ENCODE measurements around the gene IMPDH2.
"Not testable (repeated sequence)": the region's sequence is repeated elsewhere in the genome, so short reads cannot be mapped to it uniquely, and the experiment has no call there.

IMPDH2 gene

GRCh38 chr3:49021813-49022687 lies 7.1 kb downstream of the IMPDH2 start, which contains the start of gene NDUFAF3:
TSS of gene NDUFAF3 (plus strand) at chr3:49022121. CDS start at chr3:49022145, 24 bp downstream.
- peak; percentile 73 to 89 for DNase-seq (ENCODE audit: extremely low read depth in 1 of 2, low read depth in 1 of 2)

GRCh38 chr3:49021213-49021812 lies 7.9 kb downstream of the IMPDH2 start:
- peak; percentile 97 to 98 for DNase-seq (ENCODE audit: extremely low read depth in 1 of 2, low read depth in 1 of 2)

DNA sequence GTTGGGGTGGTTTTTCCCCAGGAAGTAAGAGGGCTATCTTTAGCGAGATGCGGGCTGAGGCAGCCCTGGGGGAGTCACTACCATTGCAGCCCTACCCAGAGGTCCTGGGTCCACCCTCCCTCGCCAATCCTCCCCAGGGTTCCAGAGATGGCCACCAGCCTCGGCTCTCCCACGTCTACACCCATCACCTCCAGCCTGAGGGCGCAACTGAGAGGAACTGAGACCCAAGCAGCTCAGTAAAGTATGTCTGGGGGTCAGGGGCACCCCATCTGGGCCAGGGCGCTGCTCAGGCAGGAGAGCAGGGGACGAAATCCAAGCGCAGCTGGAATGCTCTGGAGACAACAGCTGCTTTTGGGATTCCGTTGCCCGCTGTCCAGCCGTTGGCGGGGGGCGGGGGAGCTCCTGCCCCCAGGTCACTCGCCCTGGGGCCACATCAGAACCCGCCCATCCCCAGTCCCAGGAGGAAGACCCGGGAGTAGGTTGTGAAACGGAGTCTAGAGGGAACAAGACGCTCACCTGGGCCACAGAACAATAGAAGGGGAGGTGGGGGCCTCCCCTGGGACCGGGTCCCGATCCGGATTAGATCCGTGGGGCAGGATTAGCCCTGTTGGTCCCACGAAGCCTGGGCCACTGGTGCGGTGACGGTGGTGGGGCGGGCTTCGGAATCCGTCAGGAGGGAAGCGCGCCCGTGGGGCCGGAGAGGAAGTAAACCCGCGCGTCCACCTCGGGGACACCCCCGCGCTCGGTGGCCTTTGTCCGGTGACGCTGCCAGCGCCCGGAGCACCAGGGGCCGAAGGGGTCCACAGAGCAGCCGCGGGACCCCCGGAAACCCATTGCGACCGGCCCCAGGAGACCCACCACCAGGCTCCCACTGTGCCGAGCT lies 8.6 kb downstream of the IMPDH2 start:
- DNase-seq (ENCODE audit: extremely low read depth in 1 of 2, low read depth in 1 of 2): no peak

- no peak for DNase-seq (ENCODE audit: extremely low read depth in 1 of 2, low read depth in 1 of 2)
These were observed 9.3 kb downstream of the IMPDH2 start for GRCh38 chr3:49019941-49020329.

- no peak for DNase-seq (ENCODE audit: extremely low read depth in 1 of 2, low read depth in 1 of 2)
These were observed 10.5 kb downstream of the IMPDH2 start for GRCh38 chr3:49018707-49019006.

GRCh38 chr3:49017971-49018706 lies 11.1 kb downstream of the IMPDH2 start, which contains the start of gene DALRD3:
TSS of gene DALRD3 (minus strand) at chr3:49018580. CDS start at chr3:49018564, 16 bp downstream.
- DNase-seq (ENCODE audit: extremely low read depth in 1 of 2, low read depth in 1 of 2): peak in 1 of 2 donors; percentile 36

DNA sequence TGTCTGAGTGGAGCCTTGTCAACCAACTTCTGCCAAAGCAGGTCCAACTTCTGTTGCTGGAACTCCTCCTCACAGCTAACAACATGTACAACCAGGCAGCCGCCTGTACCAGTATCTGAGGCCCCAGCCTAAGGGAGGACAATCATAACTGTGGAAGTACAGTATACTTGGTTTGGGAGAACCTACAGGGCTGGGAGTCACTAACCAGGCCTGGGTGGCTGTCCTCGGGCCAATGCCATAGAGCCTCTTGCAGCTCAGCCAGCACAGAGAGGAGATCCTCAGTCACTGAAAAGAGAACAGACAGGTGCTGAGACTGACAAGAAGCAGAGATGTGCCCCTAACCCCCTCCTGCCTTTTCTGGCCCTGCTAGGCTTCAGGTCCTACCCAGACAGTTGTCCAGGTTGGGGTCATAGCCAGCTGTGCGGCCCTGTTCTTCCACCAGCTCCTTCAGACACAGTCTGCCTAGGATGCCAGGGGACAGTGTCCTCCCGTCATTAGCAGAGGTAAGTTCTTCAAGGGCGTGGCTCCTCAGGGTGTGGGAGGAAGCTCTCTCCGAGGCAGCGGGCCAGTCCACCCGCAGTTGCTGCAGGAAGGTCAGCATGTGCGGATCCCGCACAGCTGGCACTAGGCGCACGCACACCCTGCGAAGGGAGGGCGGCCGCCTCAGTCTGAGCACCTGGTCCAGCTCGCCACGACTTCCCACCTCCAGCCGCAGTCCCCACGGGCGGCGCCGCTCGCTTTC lies 11.8 kb downstream of the IMPDH2 start:
- no peak for DNase-seq (ENCODE audit: extremely low read depth in 1 of 2, low read depth in 1 of 2)

GRCh38 chr3:49016414-49017228 lies 12.6 kb downstream of the IMPDH2 start:
- DNase-seq (ENCODE audit: extremely low read depth in 1 of 2, low read depth in 1 of 2): no peak

DNA sequence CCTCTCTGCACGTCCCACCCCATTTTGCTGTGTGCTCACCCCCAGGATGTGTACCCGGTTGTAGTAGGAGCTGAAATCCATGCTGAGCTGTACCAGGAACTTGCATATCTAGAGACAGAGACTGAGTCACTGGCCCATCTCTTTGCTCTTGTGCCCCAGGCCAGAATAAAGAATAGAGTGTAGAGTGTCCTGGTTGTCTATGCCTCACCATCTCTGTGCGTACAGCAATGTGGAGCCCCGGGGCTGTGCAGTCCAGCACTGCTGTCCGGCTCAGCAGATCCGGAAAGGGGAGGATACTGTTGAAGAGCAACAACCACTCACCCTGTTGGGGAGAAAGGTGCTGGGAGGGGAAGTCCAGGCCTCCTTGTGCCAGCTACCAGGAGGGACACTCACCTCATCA lies 13.4 kb downstream of the IMPDH2 start:
- DNase-seq (ENCODE audit: extremely low read depth in 1 of 2, low read depth in 1 of 2): no peak

DNA sequence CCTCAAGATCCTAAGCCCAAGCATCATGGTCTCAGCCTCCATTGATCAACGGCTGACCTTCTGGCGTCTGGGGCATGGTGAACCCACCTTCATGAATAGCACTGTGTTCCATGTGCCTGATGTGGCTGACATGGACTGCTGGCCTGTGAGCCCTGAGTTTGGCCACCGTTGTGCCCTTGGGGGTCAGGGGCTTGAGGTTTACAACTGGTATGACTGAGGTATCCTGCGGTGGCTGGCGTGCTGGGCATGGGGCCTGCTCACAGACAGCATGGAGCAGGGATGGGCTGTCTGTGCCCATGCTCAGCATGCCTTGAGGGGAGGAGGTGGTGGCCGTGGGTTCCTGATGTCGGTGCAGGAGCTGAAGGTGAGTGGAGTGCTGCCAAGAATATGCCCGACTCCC lies 14.1 kb downstream of the IMPDH2 start:
- DNase-seq (ENCODE audit: extremely low read depth in 1 of 2, low read depth in 1 of 2): no peak

GRCh38 chr3:49013738-49014660 lies 15.2 kb downstream of the IMPDH2 start:
- no peak for DNase-seq (ENCODE audit: extremely low read depth in 1 of 2, low read depth in 1 of 2)

- no peak for DNase-seq (ENCODE audit: extremely low read depth in 1 of 2, low read depth in 1 of 2)
These were observed 16.0 kb downstream of the IMPDH2 start for GRCh38 chr3:49013113-49013737.

DNA sequence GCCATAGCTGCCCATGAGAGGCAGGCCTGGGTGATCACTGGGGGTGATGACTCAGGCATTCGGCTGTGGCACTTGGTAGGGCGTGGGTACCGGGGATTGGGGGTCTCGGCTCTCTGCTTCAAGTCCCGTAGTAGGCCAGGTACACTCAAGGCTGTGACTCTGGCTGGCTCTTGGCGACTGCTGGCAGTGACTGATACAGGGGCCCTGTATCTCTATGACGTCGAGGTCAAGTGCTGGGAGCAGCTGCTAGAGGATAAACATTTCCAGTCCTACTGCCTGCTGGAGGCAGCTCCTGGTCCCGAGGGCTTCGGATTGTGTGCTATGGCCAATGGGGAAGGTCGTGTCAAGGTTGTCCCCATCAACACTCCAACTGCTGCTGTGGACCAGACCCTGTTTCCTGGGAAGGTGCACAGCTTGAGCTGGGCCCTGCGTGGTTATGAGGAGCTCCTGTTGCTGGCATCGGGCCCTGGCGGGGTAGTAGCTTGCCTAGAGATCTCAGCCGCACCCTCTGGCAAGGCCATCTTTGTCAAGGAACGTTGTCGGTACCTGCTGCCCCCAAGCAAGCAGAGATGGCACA lies 16.7 kb downstream of the IMPDH2 start:
- no peak for DNase-seq (ENCODE audit: extremely low read depth in 1 of 2, low read depth in 1 of 2)

DNA sequence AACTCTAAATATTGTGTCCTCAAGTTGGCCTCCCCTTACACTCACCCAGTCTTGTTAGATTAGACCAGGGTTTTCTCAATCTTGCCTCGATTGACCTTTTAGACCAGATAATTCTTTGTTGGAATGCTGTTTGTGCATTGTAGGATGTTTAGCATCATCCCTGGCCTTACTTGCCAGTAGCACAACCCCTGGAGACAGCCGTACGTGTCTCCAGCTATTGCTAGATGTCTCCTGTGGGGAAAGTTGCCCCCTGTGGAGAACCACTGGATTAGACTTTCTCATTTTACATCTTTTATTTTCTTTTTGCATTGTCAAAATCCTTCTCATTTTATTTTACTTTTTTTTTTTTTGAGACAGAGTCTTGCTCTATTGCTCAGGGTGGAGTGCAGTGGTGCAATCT lies 19.8 kb downstream of the IMPDH2 start:
- no peak for DNase-seq (ENCODE audit: extremely low read depth in 1 of 2, low read depth in 1 of 2)

- DNase-seq (ENCODE audit: extremely low read depth in 1 of 2, low read depth in 1 of 2): not testable (repeated sequence)
These were observed 20.6 kb downstream of the IMPDH2 start for GRCh38 chr3:49008627-49009026.

DNA sequence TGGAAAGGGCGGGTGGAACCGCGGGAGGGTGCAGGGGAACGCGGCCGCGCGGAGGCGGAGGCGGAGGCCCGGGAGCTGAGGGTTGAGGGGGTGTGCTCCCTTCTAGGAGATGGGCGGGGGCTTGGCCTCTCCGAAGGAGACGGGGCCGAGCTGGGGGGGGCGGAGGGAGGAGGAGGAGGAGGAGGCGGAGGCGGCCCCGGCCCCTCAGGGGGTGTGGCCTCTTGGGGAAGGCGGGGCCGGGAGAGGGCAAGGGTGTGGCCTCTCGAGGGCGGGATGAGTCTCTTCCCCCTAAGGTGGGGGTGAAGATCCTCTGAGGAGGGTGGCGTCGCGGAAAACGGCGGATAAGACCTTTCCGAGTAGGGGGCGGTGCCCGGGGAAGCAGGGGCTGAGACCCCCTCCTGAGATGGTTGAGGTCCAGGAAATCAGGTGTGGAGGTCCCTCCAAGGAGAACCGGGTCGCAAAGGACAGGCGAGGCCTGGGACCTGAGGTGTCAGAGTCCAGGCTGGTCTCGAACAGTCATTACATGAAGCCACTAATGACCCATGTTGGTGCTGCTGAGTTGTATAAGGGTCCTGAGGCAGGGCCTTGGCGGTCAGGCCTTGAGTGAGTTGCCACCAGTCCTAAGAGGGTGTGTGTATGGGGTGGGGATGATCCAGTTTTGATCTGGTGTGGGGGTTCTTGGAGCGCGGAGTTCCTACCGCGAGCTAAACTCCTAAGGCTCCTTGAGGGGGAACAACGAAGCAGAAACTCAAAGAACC lies 21.2 kb downstream of the IMPDH2 start:
- peak; percentile 64 to 82 for DNase-seq (ENCODE audit: extremely low read depth in 1 of 2, low read depth in 1 of 2)
